CD4-positive, alpha-beta T cell treated with Interleukin-6 for 4 hours (primary cell): ENCODE measurements around the gene DDX54.
"Not testable (repeated sequence)": the region's sequence is repeated elsewhere in the genome, so short reads cannot be mapped to it uniquely, and the experiment has no call there.

Experiments used
- DNase-seq: peaks from one replicate; pipeline ENCODE4 v3.0.0-alpha.2; 2020; ENCODE audit warnings: mixed read lengths

The DDX54 gene

GRCh38 chr12:113158439-113159203 is 26.7 kb downstream of the DDX54 start:
- DNase-seq = no peak

GRCh38 chr12:113157218-113157859 is 27.9 kb downstream of the DDX54 start:
- no peak for DNase-seq

- no peak for DNase-seq
Measured at GRCh38 chr12:113155646-113156045, 29.6 kb downstream of the DDX54 start.

DNA sequence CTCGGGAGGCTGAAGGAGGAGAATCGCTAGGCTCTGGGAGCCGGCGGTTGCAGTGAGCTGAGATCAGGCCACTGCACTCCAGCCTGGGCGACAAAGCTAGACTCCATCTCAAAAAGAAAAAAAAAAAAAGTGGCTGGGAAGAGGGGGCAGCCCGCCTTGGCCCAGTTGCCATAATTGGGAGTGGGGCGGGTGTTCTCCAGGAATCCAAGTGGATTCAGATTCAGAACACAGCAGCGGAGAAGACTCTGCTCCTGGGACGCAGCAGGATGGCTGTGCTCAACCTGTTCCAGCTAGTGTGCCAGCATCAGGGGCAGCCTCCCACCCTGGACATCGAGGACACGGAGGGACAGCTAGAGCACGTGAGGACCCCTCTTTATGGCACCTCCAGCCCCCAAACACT is 30.2 kb downstream of the DDX54 start:
- DNase-seq = no peak

GRCh38 chr12:113154351-113154973 is 30.8 kb downstream of the DDX54 start:
- DNase-seq = peak; percentile 31

- peak; percentile 83 for DNase-seq
Measured at GRCh38 chr12:113152835-113153814, 32.2 kb downstream of the DDX54 start.

GRCh38 chr12:113152196-113152834 is 33.0 kb downstream of the DDX54 start:
- DNase-seq = no peak

GRCh38 chr12:113151655-113152054 is 33.6 kb downstream of the DDX54 start:
- DNase-seq = no peak

GRCh38 chr12:113149361-113150150 is 35.7 kb downstream of the DDX54 start, which contains the start of gene CFAP73:
TSS of gene CFAP73 (plus strand) at chr12:113149724. CDS start at chr12:113149858, 134 bp downstream.
- no peak for DNase-seq

GRCh38 chr12:113146999-113147398 is 38.3 kb downstream of the DDX54 start:
- DNase-seq = no peak

DNA sequence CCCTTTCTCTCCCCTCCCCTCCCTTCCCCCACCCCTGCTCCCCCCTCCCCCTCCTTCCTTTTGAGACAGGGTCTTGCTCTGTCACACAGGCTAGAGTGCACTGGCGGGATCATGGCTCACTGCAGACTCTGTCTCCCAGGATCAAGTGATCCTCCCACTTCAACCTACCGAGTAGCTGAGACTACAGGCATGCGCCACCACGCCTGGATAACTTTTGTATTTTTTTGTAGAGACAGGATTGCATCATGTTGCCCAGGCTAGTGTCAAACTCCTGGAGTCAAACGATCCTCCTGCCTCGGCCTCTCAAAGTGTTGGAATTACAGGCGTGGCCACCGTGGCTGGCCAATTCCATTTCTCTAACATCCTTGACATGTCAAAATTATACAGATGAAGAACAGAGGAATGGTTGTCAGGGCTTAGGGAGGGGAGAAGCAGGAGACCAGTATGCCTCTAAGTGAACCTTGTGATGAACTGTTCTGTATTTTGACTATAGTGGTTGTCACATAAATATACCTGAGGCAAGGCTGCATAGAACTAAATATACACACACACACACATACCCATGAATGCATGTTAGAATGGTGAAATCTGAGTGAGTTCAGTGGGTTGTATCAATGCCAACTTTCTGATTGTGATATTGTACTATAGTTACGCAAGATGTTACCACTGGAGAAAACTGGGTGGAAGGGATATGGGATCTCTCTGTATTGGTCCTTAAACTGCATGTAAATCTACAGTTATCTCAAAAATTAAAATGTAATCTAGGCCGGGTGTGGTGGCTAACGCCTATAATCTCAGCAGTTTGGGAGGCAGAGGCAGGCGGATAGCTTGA is 39.3 kb downstream of the DDX54 start:
- no peak for DNase-seq

- no peak for DNase-seq
Measured at GRCh38 chr12:113144806-113145205, 40.5 kb downstream of the DDX54 start.

DNA sequence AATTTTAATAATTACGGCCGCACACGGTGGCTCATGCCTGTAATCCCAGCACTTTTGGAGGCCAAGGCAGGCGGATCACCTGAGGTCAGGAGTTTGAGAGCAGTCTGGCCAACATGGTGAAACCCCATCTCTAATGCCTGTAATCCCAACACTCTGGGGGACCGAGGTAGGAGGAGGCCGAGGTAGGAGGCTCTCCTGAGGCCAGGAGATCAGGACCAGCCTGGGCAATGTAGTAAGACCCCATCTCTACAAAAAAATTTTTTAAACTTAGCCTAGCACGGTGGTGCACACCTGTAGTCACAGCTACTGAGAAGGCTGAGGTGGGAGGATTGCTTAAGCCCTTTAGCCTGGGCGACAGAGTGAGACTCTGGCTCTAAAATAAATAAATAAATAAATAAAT is 41.3 kb downstream of the DDX54 start:
- no peak for DNase-seq

DNA sequence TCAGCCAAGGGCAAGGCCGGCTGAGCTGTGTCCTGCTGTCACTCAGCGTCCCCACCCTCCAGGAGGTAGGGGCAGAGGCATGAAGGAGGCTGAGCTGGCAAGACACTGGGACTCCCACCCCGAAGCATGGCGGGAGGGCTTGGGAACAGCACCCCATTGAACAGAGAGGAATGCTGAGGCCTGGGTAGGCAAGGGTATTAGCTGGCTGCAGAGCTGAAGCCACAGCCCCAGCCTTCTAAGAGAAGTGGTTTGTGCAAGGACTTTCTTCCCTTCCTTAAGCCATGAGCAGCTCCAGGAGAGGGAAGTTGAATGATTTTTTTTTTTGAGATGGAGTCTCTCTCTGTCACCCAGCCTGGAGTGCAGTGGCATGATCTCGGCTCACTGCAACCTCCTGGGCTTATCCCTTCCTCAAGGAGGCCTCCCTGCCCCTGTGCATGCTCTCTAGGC is 42.4 kb downstream of the DDX54 start:
- DNase-seq = no peak

- no peak for DNase-seq
Measured at GRCh38 chr12:113142173-113142885, 42.9 kb downstream of the DDX54 start.

- not testable (repeated sequence) for DNase-seq
Measured at GRCh38 chr12:113141716-113142115, 43.6 kb downstream of the DDX54 start.

DNA sequence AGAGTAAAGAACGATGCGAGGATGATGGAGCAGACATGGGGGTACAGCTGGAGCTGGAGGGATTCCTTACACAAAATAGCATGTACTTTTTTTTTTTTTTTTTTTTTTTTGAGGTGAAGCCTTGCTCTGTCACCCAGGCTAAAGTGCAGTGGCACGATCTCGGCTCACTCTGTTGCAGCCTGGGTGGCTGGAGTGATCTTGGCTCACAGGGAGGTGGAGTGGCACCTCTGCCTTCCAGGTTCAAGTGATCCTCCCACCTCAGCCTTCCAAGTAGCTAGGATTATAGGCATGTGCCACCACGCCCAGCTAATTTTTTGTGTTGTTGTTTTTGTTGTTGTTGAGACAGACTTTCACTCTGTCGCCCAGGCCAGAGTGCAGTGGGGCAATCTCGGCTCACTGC is 44.6 kb downstream of the DDX54 start:
- no peak for DNase-seq

- DNase-seq = no peak
Measured at GRCh38 chr12:113138826-113139225, 46.5 kb downstream of the DDX54 start.
